SW 1271 (cell line): ENCODE results near the gene GDPD1.
"Not testable (repeated sequence)": the region's sequence is repeated elsewhere in the genome, so short reads cannot be mapped to it uniquely, and the experiment has no call there.

ENCODE experiments used
- DNase-seq, 2 experiments: peaks; one replicate each; lab custom pipeline; 2025; lab: John Stamatoyannopoulos, UW

GDPD1 gene

GRCh38 chr17:59220328-59221158 lies at the start of gene GDPD1:
TSS of gene GDPD1 (plus strand) at chr17:59220511. CDS start at chr17:59220610, 99 bp downstream.
- peak; percentile 80 to 93 for DNase-seq

- DNase-seq: no peak
Observed at GRCh38 chr17:59172436-59173004, 47.8 kb upstream of the GDPD1 start.

- no peak for DNase-seq
Observed at GRCh38 chr17:59174671-59175070, 45.6 kb upstream of the GDPD1 start.

- DNase-seq: no peak
Observed at GRCh38 chr17:59175076-59175475, 45.2 kb upstream of the GDPD1 start.

- no peak for DNase-seq
Observed at GRCh38 chr17:59178266-59178985, 41.9 kb upstream of the GDPD1 start.

- DNase-seq: not testable (repeated sequence)
Observed at GRCh38 chr17:59179601-59180000, 40.7 kb upstream of the GDPD1 start.

- no peak for DNase-seq
Observed at GRCh38 chr17:59180626-59181025, 39.7 kb upstream of the GDPD1 start.

- no peak for DNase-seq
Observed at GRCh38 chr17:59181481-59181880, 38.8 kb upstream of the GDPD1 start.

- no peak for DNase-seq
Observed at GRCh38 chr17:59185997-59186396, 34.3 kb upstream of the GDPD1 start.

GRCh38 chr17:59186850-59187249 lies 33.5 kb upstream of the GDPD1 start:
- DNase-seq: no peak

GRCh38 chr17:59190806-59191205 lies 29.5 kb upstream of the GDPD1 start:
- DNase-seq: no peak

- DNase-seq: no peak
Observed at GRCh38 chr17:59193336-59193862, 26.9 kb upstream of the GDPD1 start.

GRCh38 chr17:59199398-59199797 lies 20.9 kb upstream of the GDPD1 start:
- DNase-seq: no peak

- no peak for DNase-seq
Observed at GRCh38 chr17:59202320-59202719, 18.0 kb upstream of the GDPD1 start.

- no peak for DNase-seq
Observed at GRCh38 chr17:59219370-59219769, 941 bp upstream of the GDPD1 start.

- peak in 1 of 2 experiments; percentile 44 for DNase-seq
Observed at GRCh38 chr17:59219992-59220327, 351 bp upstream of the GDPD1 start.

GRCh38 chr17:59221159-59221847 lies 992 bp downstream of the GDPD1 start:
- no peak for DNase-seq

- DNase-seq: no peak
Observed at GRCh38 chr17:59223813-59224212, 3.5 kb downstream of the GDPD1 start.

- not testable (repeated sequence) for DNase-seq
Observed at GRCh38 chr17:59228588-59228987, 8.3 kb downstream of the GDPD1 start.

- DNase-seq: no peak
Observed at GRCh38 chr17:59230764-59231163, 10.5 kb downstream of the GDPD1 start.

GRCh38 chr17:59234631-59235030 lies 14.3 kb downstream of the GDPD1 start:
- no peak for DNase-seq

GRCh38 chr17:59238906-59239305 lies 18.6 kb downstream of the GDPD1 start:
- no peak for DNase-seq
